WERI-Rb-1 (cell line): Measurements from ENCODE around the gene DPYSL4.

Experiments used
- DNase-seq: peaks from one replicate; pipeline ENCODE4 v3.0.0-alpha.2; 2020
- H3K27ac ChIP-seq: fragments of 250-450 bp; sonication (Bioruptor Pico); 2 replicates; pipeline ENCODE4 v1.5.1; 2020; ENCODE audit warnings: mild to moderate bottlenecking, moderate library complexity
- H3K27me3 ChIP-seq: fragments of 250-450 bp; sonication (Bioruptor Pico); 2 replicates; pipeline ENCODE4 v1.5.1; 2021; ENCODE audit warnings: mild to moderate bottlenecking, low read depth, moderate library complexity; ENCODE audit not compliant: insufficient read depth, severe bottlenecking
- H3K36me3 ChIP-seq: fragments of 250-450 bp; sonication (Bioruptor Pico); 2 replicates; pipeline ENCODE4 v1.5.1; 2020; ENCODE audit warnings: mild to moderate bottlenecking, moderate library complexity
- H3K4me3 ChIP-seq: 2 replicates; pipeline ENCODE4 v1.5.1; 2011; ENCODE audit warnings: low read depth, mild to moderate bottlenecking, control low read depth, low read length
- H3K9me3 ChIP-seq: fragments of 250-450 bp; sonication (Bioruptor Pico); 2 replicates; pipeline ENCODE4 v1.5.1; 2021; ENCODE audit warnings: mild to moderate bottlenecking, moderate library complexity; ENCODE audit not compliant: severe bottlenecking
- TF ChIP-seq, protein P1 (sequence below): IDR thresholded peaks from 2 replicates; pipeline ENCODE4 v1.5.1; 2011; ENCODE audit warnings: low read depth, mild to moderate bottlenecking, control low read depth, inconsistent platforms, low read length

Gene DPYSL4

GRCh38 chr10:132232023-132232951 lies 45.5 kb downstream of the DPYSL4 start:
- H3K27ac ChIP-seq = no peak overlapping the region
- DNase-seq = no peak
- H3K36me3 ChIP-seq = no peaks in the 10 kb centered on the region
- TF ChIP-seq, protein P1, sequence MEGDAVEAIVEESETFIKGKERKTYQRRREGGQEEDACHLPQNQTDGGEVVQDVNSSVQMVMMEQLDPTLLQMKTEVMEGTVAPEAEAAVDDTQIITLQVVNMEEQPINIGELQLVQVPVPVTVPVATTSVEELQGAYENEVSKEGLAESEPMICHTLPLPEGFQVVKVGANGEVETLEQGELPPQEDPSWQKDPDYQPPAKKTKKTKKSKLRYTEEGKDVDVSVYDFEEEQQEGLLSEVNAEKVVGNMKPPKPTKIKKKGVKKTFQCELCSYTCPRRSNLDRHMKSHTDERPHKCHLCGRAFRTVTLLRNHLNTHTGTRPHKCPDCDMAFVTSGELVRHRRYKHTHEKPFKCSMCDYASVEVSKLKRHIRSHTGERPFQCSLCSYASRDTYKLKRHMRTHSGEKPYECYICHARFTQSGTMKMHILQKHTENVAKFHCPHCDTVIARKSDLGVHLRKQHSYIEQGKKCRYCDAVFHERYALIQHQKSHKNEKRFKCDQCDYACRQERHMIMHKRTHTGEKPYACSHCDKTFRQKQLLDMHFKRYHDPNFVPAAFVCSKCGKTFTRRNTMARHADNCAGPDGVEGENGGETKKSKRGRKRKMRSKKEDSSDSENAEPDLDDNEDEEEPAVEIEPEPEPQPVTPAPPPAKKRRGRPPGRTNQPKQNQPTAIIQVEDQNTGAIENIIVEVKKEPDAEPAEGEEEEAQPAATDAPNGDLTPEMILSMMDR = no peak
- no peaks in the 10 kb centered on the region for H3K9me3 ChIP-seq
- no peaks in the 10 kb centered on the region for H3K27me3 ChIP-seq
- H3K4me3 ChIP-seq = no peak overlapping the region

- no peak for DNase-seq
- no peaks in the 10 kb centered on the region for H3K36me3 ChIP-seq
- TF ChIP-seq, protein P1 = no peak
- no peaks in the 10 kb centered on the region for H3K9me3 ChIP-seq
- H3K27ac ChIP-seq = no peak overlapping the region
- no peak overlapping the region for H3K4me3 ChIP-seq
- H3K27me3 ChIP-seq = no peaks in the 10 kb centered on the region
Measured at GRCh38 chr10:132232981-132233380, 46.2 kb downstream of the DPYSL4 start.

GRCh38 chr10:132233501-132234085 lies 46.8 kb downstream of the DPYSL4 start:
- TF ChIP-seq, protein P1 = no peak
- H3K4me3 ChIP-seq = no peak overlapping the region
- no peak for DNase-seq
- no peaks in the 10 kb centered on the region for H3K27me3 ChIP-seq
- H3K27ac ChIP-seq = no peak overlapping the region
- no peaks in the 10 kb centered on the region for H3K36me3 ChIP-seq
- no peaks in the 10 kb centered on the region for H3K9me3 ChIP-seq

GRCh38 chr10:132234860-132235259 lies 48.1 kb downstream of the DPYSL4 start:
- TF ChIP-seq, protein P1 = no peak
- Histone ChIP-seq H3K4me3 (no peak overlapping the region), H3K9me3 (no peaks in the 10 kb centered on the region), H3K27me3 (no peaks in the 10 kb centered on the region), H3K27ac (no peak overlapping the region), H3K36me3 (no peaks in the 10 kb centered on the region)
- no peak for DNase-seq

GRCh38 chr10:132236161-132236560 lies 49.4 kb downstream of the DPYSL4 start:
- TF ChIP-seq, protein P1 = no peak
- no peaks in the 10 kb centered on the region for H3K36me3 ChIP-seq
- no peak overlapping the region for H3K27ac ChIP-seq
- H3K27me3 ChIP-seq = no peaks in the 10 kb centered on the region
- DNase-seq = no peak
- H3K9me3 ChIP-seq = no peaks in the 10 kb centered on the region
- H3K4me3 ChIP-seq = no peak overlapping the region
